ENCODE data around the gene XXYLT1. TPM values are rescaled to one million over a fixed set of nuclear protein-coding genes. Genes with fewer than 3 reads are reported as not detected.

Gene XXYLT1
- total and polyA plus RNA-seq, 10 of the 15 experiments (the other 5 are each of a cell fraction or from before 2014, with no cell fraction given), result 1.2 to 14.2 (median 9.3) TPM

DNA sequence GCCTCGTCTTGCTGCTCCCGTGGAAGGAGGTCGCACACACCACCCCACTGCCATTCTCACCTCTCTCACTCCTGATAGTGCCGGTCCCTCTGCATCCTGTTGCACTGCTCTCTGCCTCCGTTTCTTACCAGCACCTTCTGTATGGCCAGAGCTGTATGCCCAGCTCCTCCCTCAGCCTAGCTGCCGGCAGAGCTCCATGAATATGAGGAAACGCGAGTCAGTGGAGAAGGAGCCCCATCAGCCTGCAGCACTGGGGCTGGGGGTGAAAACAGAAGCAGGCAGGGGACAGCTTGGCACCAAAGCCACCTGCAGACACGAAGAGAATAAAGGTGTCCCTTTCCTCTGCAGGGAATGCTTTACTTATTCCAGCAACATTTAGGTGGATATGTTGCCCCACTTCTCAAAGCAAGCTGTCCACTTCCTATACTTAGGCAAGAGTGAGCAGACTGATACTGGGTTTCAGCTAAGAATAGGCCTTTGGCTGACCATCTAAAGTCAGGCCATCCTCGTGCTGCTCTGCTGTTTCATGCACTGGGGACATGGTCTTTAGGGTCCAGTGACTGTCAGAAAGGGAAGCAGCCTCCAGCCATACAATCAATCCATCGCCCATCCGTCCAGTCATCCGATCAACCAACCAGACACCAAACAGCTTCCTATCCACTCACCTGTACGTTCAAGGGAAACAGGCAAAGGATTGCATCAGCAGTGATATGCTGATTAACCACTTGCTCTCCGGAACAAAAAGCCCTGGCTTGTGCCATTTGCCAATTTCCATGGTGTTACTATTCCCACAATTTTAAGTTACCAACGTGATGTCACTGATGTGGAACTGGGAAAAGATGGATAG is 222.7 kb downstream of the XXYLT1 start:
- ChIA-PET POLR2A (no interaction called here), CTCF (interaction anchor here (1.4 kb wide), 1 partner anchor 17 kb away, joined by 4 read pairs; no protein-coding TSS in a partner anchor)
- no peak overlapping the region for H3K27ac ChIP-seq (ENCODE audit: control insufficient read depth, insufficient read depth)

DNA sequence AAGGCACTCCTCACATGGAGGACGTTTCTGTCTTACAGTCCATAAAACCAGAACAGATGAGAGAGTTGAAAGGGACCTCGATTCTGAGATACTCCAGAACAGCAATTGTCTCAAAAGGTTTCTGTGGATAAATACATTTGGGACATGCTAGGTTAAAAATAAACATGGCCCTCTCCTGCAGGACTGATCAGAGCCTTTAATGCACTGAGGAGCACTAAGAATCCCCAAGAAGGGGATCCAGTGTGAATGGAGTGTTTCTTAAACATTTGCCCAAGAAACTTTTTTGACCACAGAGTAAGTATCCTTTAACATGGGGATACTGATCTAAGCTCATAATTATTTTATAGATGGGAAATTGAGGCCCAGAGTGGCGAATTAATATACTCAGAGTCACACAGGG is 223.4 kb downstream of the XXYLT1 start:
- Histone ChIP-seq H3K27me3 (replicated peaks in 1 of 2; ENCODE audit: control insufficient read depth in 2 of 2, insufficient read depth in 2 of 2, low read length in 1 of 2) (no peaks in the 10 kb centered on the region; a peak in 1 of 4 replicates), H3K79me2 (ENCODE audit: control insufficient read depth, insufficient read depth, low read length) (no peaks in the 10 kb centered on the region), H3K27ac (ENCODE audit: control insufficient read depth, insufficient read depth) (no peak overlapping the region), H3K9me3 (replicated peaks; ENCODE audit: control insufficient read depth, insufficient read depth, low read length) (no peaks in the 10 kb centered on the region), H4K20me1 (ENCODE audit: control insufficient read depth, insufficient read depth) (no peaks in the 10 kb centered on the region), H2AFZ (ENCODE audit: control insufficient read depth, low read depth, low read length) (no peak overlapping the region), H3K36me3 (ENCODE audit: control insufficient read depth in 2 of 2, insufficient read depth in 2 of 2, low read length in 1 of 2) (no peaks in the 10 kb centered on the region), H3K4me2 (ENCODE audit: control insufficient read depth, insufficient read depth) (no peak overlapping the region), H3K4me3 (no peak overlapping the region), H3K9ac (ENCODE audit: control insufficient read depth, insufficient read depth, low read length) (no peak overlapping the region), H3K4me1 (ENCODE audit: control insufficient read depth, insufficient read depth, low read length) (no peaks in the 10 kb centered on the region)
- CTCF ChIA-PET, result no interaction called here
- DNase-seq (ENCODE audit: low read depth, low spot score) (no peak), FAIRE-seq (no peak), ATAC-seq (no peak)
- SMC1A ChIA-PET (ENCODE audit: uncharacterized antibody, unreplicated experiment), result interaction anchor here (0.6 to 1.5 kb wide), 2 partner anchors 11 to 1314 kb away, joined by 3 read pairs; no protein-coding TSS in a partner anchor
- TF ChIP-seq RCOR1 (conservative IDR thresholded peaks at IDR 0.05; ENCODE audit: low read depth, low read length), result no peak
- no peak for TF ChIP-seq ZZZ3 (IDR thresholded peaks at IDR 0.05; ENCODE audit: control insufficient read depth, insufficient read length, low read depth)
- TF ChIP-seq KDM1A (IDR thresholded peaks at IDR 0.05; ENCODE audit: borderline replicate concordance), result no peak
- no peak for TF ChIP-seq HDAC2 (IDR thresholded peaks at IDR 0.05)
- no peak for TF ChIP-seq CREM (IDR thresholded peaks at IDR 0.05; ENCODE audit: low read depth)
- no peak for TF ChIP-seq STAT3 (IDR thresholded peaks at IDR 0.05; ENCODE audit: low read depth, low read length)
- no peak for TF ChIP-seq NR2C2 (IDR thresholded peaks at IDR 0.05; ENCODE audit: borderline replicate concordance, control insufficient read depth, insufficient read length, low read depth)
- TF ChIP-seq SMC3 (IDR thresholded peaks at IDR 0.05; ENCODE audit: borderline replicate concordance, low read length), result no peak
- TF ChIP-seq YBX1 (IDR thresholded peaks at IDR 0.05), result no peak
- TF ChIP-seq ZBED1 (IDR thresholded peaks at IDR 0.05; ENCODE audit: borderline replicate concordance), result no peak
- TF ChIP-seq RUNX3 (IDR thresholded peaks at IDR 0.05; ENCODE audit: low read length), result no peak
- intact Hi-C loops (cut with micrococcal nuclease; ENCODE audit: unreplicated experiment), result no loop called here
- in situ Hi-C loops (cut with MboI), result no loop called here
- 10% methylated on average over 3 of the region's 3 CpGs for WGBS (ENCODE audit: insufficient coverage, insufficient replicate concordance, low lambda C conversion rate, missing lambda C conversion rate)
- POLR2A ChIA-PET, result no interaction called here
- RAD21 ChIA-PET (ENCODE audit: unreplicated experiment), result no interaction called here
- no TSS peak for BruUV-seq (replicated peaks)

More for the DNA sequence above, 222.7 kb downstream of the XXYLT1 start:
- Histone ChIP-seq H3K4me2 (ENCODE audit: control insufficient read depth, insufficient read depth) (no peak overlapping the region), H3K79me2 (ENCODE audit: control insufficient read depth, insufficient read depth, low read length) (no peaks in the 10 kb centered on the region), H3K4me1 (ENCODE audit: control insufficient read depth, insufficient read depth, low read length) (no peaks in the 10 kb centered on the region), H3K36me3 (ENCODE audit: control insufficient read depth in 2 of 2, insufficient read depth in 2 of 2, low read length in 1 of 2) (no peaks in the 10 kb centered on the region), H3K4me3 (no peak overlapping the region), H3K27me3 (replicated peaks in 1 of 2; ENCODE audit: control insufficient read depth in 2 of 2, insufficient read depth in 2 of 2, low read length in 1 of 2) (no peaks in the 10 kb centered on the region; a peak in 1 of 4 replicates), H3K9me3 (replicated peaks; ENCODE audit: control insufficient read depth, insufficient read depth, low read length) (no peaks in the 10 kb centered on the region), H3K9ac (ENCODE audit: control insufficient read depth, insufficient read depth, low read length) (no peak overlapping the region), H4K20me1 (ENCODE audit: control insufficient read depth, insufficient read depth) (no peaks in the 10 kb centered on the region), H2AFZ (ENCODE audit: control insufficient read depth, low read depth, low read length) (no peak overlapping the region)
- 58% methylated on average over 16 of the region's 16 CpGs for WGBS (ENCODE audit: insufficient coverage, insufficient replicate concordance, low lambda C conversion rate, missing lambda C conversion rate)
- intact Hi-C loops (cut with micrococcal nuclease; ENCODE audit: unreplicated experiment) (no loop called here), in situ Hi-C loops (cut with MboI) (no loop called here)
- ATAC-seq (no peak), DNase-seq (ENCODE audit: low read depth, low spot score) (no peak), FAIRE-seq (no peak)
- no TSS peak for BruUV-seq (replicated peaks)
- ChIA-PET RAD21 (ENCODE audit: unreplicated experiment) (no interaction called here), SMC1A (ENCODE audit: uncharacterized antibody, unreplicated experiment) (interaction anchor here (1.5 kb wide), 1 partner anchor 10 kb away, joined by 3 read pairs; no protein-coding TSS in a partner anchor)
- no peak for TF ChIP-seq YY1 (IDR thresholded peaks at IDR 0.05; ENCODE audit: low read depth, low read length)
- TF ChIP-seq RB1 (IDR thresholded peaks at IDR 0.05; ENCODE audit: borderline replicate concordance), result no peak
- TF ChIP-seq, protein P1, sequence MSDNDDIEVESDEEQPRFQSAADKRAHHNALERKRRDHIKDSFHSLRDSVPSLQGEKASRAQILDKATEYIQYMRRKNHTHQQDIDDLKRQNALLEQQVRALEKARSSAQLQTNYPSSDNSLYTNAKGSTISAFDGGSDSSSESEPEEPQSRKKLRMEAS (IDR thresholded peaks at IDR 0.05; ENCODE audit: low read depth, low read length), result no peak
- TF ChIP-seq NR2C1 (IDR thresholded peaks at IDR 0.05), result no peak
- no peak for TF ChIP-seq HDGF (IDR thresholded peaks at IDR 0.05)
- TF ChIP-seq SMAD5 (IDR thresholded peaks at IDR 0.05; ENCODE audit: low read depth), result no peak
